ENCODE results near the gene TOR4A.

TOR4A gene

DNA sequence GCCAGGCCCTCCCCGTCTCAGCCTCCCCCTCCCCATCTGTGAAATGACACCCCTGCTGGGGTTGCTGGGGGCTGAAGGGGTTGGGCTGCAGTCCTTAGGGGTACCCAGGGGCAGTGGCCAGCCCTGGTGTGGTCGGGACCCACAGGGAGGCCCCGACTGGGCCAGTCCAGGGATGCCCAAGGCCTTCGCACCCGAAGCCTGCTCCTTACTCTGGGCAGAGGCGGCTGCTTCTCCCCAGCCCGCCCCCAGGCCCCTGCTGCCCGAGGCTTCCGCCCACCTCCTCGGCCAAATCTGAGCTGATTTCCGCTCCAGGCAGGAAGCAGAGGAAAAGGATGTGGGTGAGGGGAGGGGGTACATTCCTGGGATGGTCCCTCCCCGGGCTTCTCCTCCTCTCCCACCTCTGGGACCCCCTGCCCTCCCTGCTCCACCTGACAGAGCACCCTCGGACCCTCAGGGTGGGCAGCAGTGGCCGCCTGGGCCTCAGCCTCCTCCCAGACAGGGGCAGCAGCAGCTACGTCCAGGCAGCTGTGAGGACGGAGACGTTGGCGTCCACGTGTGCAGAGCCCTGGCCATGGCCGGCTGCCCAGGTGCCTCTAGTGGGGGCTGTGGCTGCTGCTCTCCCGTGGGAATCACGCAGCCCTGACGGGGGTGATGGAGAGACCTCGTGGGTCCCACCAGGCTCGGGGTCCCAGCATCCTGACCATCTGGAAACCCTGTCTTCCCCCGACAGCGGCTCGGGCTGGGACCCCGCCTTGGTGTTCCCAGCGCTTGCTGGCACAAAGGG, 28.7 kb downstream of the TOR4A start:
- DNase-seq (ENCODE audit: low read depth) = no peak

GRCh38 chr9:137306850-137307254, 29.3 kb downstream of the TOR4A start:
- DNase-seq (ENCODE audit: low read depth) = no peak

DNA sequence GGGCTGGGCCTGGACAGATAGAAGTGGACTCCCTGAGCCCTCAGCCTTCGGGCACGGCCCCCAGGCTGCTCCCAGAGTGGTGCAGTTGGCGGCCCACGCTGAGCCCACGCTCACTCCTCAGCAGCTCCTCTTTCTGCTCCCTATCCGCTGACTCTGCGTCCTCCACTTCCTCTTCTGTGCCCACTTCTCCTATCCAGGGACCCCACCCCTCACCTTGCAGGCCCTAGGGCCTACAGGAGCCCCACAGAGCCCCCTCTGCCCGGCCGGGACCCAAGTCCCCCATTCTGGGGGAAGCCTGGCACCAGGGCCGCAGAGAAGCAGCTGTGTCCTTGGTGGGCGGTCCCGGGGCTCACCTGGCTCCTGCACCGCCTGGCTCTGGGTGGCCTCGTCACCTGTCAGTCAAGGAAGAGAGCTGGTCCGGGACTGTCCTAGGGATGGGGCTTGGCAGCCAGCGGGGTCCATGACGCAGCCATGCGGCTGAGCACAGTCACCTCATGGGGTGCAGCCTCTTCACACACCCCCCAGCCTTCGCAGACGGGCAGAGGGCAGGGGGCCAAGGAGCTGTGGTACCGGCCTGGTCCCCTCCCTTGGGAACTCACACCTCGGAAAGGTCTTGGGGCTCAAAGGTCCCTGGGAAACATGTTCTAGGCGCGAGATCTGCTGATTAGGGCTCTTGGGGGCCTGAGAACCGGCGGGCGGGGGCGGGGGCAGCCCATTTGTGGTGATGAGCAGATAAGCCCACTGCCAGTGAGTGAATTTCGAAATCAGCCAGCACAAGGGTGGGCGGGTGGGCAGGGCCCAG, 29.9 kb downstream of the TOR4A start:
- DNase-seq (ENCODE audit: low read depth) = no peak

GRCh38 chr9:137308057-137308619, 30.6 kb downstream of the TOR4A start:
- no peak for DNase-seq (ENCODE audit: low read depth)

DNA sequence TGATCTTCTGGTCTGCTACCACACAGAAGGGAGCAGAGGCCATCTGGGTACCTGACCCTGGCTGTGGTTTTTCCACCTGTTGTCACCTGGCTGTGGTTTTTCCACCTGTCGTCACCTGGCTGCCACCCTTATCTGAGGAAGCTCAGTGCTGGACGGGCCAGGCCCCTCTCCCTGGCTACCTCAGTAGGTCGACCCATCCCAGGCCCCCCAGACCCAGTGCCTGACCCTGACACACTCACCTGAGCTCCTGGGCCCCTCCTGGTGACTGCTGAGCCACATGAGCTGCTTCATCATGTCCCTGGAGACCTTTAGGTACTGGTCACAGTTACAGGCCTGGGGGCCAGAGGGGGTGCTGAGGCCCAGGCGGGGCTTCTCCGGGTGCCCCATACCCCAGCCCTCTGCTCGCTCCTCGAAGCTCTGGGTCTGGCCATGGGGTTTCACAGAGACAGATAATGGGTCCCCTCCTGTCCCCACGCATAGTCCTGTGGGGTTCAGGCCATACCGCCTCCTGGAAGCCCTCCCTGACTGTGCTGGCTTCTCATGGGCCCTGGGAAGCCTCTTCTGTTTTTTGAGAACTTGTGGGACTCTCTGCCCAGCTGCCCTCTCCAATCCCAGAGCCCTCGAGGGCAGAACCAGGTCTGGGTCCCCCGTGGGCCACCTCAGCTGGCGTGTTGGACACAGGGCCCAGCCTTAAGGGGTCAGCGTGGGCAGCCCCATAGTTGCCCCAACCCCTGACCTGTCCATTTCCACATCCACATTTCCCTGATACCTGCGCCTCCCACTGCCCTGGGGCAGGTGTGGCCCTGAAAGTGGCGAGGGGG, 32.1 kb downstream of the TOR4A start:
- DNase-seq (ENCODE audit: low read depth) = no peak

- no peak for DNase-seq (ENCODE audit: low read depth)
Measured at GRCh38 chr9:137310189-137311052, 32.9 kb downstream of the TOR4A start.

DNA sequence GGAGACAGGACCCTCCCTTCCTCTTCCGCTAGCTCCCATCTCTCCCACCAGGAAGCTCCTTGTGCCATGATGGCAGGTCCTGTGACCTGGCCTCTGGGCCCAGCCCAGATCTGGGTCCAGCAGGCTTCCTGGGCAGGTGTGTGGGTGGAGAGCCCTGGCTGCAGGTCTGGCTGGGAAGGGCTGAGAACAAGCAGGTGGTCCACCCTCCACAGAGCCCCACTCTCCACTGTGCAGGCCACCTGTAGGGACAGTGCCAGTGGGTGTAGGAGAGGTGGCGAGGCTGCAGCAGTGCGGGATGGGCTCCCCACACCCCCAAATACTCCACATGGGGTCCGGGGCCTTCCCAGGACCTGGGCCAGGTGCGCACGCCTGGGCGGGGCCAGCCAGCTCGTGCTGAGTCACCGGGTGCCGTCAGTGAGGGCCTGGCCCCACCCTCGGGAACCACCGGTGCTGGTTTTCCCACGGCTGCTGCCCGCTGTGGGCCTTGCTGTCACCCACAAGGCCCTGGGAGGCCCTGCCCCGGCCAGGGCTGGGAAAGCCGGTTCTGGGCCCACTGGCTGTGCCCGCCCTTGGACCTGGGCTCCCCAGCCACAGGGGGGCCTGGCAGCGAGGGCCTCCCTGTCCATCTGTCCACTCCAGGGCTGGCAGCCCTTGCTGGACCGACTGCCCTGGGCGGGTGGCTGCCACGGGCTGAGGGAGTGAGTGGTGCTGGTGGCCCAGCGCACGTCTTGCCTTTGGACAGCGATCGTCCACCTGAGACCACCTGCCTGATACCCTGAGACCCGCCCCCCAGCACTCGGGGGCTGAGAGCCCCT, 33.9 kb downstream of the TOR4A start:
- DNase-seq (ENCODE audit: low read depth) = no peak

GRCh38 chr9:137311986-137312851, 34.7 kb downstream of the TOR4A start:
- DNase-seq (ENCODE audit: low read depth) = no peak

GRCh38 chr9:137312852-137313325, 35.4 kb downstream of the TOR4A start:
- DNase-seq (ENCODE audit: low read depth) = no peak

DNA sequence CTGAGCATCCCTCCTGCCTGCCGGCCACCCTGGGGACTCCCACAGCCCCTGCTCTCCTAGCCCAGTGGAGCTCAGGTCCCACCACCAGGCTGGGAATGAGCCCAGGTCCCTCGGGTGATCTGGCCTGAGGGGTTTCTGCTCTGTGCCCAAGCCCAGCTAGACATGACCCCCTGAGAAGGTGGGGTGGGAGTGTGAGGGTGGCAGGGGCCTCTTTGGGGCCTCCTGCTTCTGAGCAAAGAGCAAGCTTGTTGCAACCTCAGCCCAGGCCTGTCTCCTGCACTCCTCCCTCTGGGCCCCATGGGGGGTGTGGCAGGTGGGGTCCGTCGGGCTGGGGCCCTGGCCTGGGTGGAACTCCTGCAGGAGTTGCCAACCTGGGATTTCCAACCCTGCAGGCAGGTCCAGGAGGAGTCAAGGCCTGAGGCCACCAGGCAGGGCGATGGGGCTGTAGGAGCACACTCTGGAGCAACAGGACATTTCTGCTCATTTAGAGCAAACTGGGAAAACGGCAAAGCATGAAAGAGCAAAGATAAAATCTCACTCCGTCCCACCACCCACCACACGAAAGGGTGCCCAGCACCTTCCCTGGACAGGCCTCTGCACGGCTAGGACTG, 35.9 kb downstream of the TOR4A start:
- DNase-seq (ENCODE audit: low read depth) = no peak

DNA sequence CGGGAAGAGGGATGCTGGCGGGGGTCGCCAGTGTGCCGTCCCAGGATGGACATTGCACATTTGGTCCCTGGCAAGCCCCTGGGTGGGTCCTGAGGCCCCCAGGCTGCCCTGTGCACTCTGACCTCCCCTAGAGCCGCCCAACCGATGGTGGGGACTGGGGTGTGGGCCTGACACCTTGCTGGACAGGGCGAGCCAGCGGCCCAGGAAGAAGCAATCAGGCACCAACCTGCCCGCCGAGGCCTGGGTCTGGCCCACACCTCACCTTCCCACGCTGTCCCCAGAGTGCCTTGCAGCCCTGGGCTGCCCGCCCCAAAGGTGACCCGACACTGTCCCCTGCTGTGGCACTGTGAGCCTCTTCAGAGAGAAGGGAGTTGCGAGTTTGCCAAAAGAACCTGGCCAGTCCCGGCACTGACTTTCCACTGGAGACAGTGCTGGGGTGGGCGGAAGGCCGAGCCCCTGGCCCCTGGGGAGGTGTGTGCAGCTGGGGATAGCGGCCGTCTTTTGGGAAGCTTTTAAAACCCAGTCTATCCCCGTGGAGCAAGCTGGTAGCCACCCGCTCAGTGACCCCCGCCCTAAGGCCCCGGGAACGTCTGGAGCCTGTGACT, 36.5 kb downstream of the TOR4A start:
- DNase-seq (ENCODE audit: low read depth) = no peak

GRCh38 chr9:137314561-137315560, 37.3 kb downstream of the TOR4A start:
- no peak for DNase-seq (ENCODE audit: low read depth)

DNA sequence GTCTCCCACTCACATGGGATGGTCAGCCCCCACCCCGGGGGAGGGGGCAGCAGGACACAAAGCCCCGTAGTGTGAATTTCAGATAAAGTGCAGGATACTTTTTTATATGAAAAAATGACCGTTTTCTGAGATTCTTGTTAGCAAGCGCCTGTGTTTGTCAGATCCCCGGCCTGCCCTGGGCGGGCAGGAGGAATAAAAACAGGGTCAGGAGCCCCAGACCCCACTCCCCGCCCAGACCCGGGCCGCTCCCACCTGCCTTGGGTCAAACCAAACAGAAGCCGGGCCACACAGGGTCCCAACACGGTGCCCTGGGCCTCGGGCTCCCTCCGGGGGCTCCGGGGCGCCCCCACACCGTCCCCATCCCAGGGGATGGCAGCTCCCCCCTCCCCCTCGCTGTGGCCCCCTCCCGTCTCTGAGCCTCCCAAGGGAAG, 38.1 kb downstream of the TOR4A start:
- no peak for DNase-seq (ENCODE audit: low read depth)

DNA sequence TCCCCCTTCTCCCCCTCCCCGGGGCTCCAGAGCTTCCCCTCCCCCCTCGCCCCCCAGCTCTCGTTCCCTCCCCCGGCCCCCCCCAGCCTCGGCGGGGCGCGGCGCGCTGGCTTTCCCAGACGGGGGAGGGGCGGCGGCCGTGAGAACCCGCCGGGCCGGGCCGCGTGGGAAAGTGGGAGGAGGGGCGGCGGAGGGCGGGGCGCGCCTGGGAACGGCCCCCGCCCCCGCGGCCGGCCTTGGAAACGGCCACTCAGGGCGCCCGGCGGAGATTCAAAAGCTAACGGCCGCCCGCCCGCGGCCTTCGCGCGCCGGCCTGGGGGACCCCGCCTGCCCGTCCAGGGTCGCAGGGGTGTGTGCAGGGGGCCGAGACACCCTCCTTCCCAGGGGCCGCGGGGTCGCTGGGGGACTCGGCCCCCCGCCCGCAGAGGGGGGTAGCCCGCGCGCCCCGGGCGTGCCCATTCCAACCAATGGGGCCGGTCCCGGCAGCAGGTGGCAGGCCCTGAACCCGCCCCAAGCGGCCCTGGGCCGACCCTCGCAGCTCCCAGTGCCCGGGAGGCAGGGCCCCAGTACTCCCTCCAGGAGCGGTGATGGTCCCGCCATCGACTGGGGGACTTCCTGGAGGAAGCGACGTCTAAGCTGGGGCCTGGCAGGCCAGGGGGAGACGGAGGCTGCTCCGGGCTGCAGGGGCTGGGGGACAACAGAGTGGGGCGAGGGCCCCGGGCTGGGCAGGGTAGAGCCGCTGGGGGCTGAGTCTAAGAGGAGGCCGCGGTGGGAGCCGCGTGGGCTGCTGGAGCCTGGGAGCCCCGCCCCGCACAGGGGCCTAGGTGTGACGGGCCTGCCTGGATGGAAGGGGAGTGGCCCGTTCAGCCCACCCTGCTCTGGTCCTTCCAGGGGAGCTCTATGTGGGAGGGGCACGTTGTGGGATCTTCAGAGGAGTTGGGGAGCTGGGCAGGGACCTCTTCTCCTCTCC, 38.8 kb downstream of the TOR4A start:
- DNase-seq (ENCODE audit: low read depth) = no peak

- no peak for DNase-seq (ENCODE audit: low read depth)
Measured at GRCh38 chr9:137317021-137317717, 39.6 kb downstream of the TOR4A start.

Measured in activated T-helper 1 cell treated with Interleukin-2 at 50 U/mL for 16 hours (primary cell).